ENCODE measurements around the gene CYP2C18. TPM values are rescaled to one million over a fixed set of nuclear protein-coding genes. Genes with fewer than 3 reads are reported as not detected.
"Not testable (repeated sequence)": the region's sequence is repeated elsewhere in the genome, so short reads cannot be mapped to it uniquely, and the experiment has no call there.

The CYP2C18 gene
- not detected in 2 replicates for total RNA-seq (ENCODE audit: low replicate concordance)

- TF ChIP-seq CTCF (IDR thresholded peaks at IDR 0.05; ENCODE audit: insufficient read depth, low read length), result no peak
- no peak within 1 kb of the TSS for H3K4me3 ChIP-seq (ENCODE audit: low read depth, low read length)
- no peak for DNase-seq (ENCODE audit: low read depth)
Measured at GRCh38 chr10:94683214-94684054, at the start of gene CYP2C18. CYP2C18 (plus strand) TSS chr10:94683729; CDS start chr10:94683820, 91 bp downstream.

- H3K4me3 ChIP-seq (ENCODE audit: low read depth, low read length); DNase-seq (ENCODE audit: low read depth): not testable (repeated sequence)
Measured at GRCh38 chr10:94638097-94638496, 45.4 kb upstream of the CYP2C18 start.

GRCh38 chr10:94639902-94640301 is 43.6 kb upstream of the CYP2C18 start:
- no peak overlapping the region for H3K4me3 ChIP-seq (ENCODE audit: low read depth, low read length)
- no peak for DNase-seq (ENCODE audit: low read depth)
- no peak for TF ChIP-seq CTCF (IDR thresholded peaks at IDR 0.05; ENCODE audit: insufficient read depth, low read length)

- DNase-seq (ENCODE audit: low read depth), result no peak
- no peak overlapping the region for H3K4me3 ChIP-seq (ENCODE audit: low read depth, low read length)
- no peak for TF ChIP-seq CTCF (IDR thresholded peaks at IDR 0.05; ENCODE audit: insufficient read depth, low read length)
Measured at GRCh38 chr10:94640562-94640961, 43.0 kb upstream of the CYP2C18 start.

GRCh38 chr10:94641480-94641879 is 42.0 kb upstream of the CYP2C18 start:
- DNase-seq (ENCODE audit: low read depth), result no peak
- TF ChIP-seq CTCF (IDR thresholded peaks at IDR 0.05; ENCODE audit: insufficient read depth, low read length), result no peak
- H3K4me3 ChIP-seq (ENCODE audit: low read depth, low read length), result no peak overlapping the region

GRCh38 chr10:94644352-94644751 is 39.2 kb upstream of the CYP2C18 start:
- no peak for TF ChIP-seq CTCF (IDR thresholded peaks at IDR 0.05; ENCODE audit: insufficient read depth, low read length)
- no peak for DNase-seq (ENCODE audit: low read depth)
- H3K4me3 ChIP-seq (ENCODE audit: low read depth, low read length), result no peak overlapping the region

GRCh38 chr10:94645285-94645684 is 38.2 kb upstream of the CYP2C18 start:
- H3K4me3 ChIP-seq (ENCODE audit: low read depth, low read length), result no peak overlapping the region
- TF ChIP-seq CTCF (IDR thresholded peaks at IDR 0.05; ENCODE audit: insufficient read depth, low read length), result no peak
- no peak for DNase-seq (ENCODE audit: low read depth)

GRCh38 chr10:94655201-94655600 is 28.3 kb upstream of the CYP2C18 start:
- not testable (repeated sequence) for DNase-seq (ENCODE audit: low read depth); H3K4me3 ChIP-seq (ENCODE audit: low read depth, low read length)

- not testable (repeated sequence) for H3K4me3 ChIP-seq (ENCODE audit: low read depth, low read length); DNase-seq (ENCODE audit: low read depth)
Measured at GRCh38 chr10:94663061-94663460, 20.5 kb upstream of the CYP2C18 start.
